ENCODE results near the gene RCAN3.

Gene RCAN3

GRCh38 chr1:24551960-24552571 lies 49.4 kb downstream of the RCAN3 start:
- Histone ChIP-seq H3K27me3 (ENCODE audit: insufficient read depth, low read length) (peaks cover 32% of the 10 kb centered on the region), H3K4me3 (ENCODE audit: low read length) (no peak overlapping the region), H3K4me1 (ENCODE audit: insufficient read depth, low read length) (0 out of 2 replicates have a peak, but pooled peaks cover 11% of the 10 kb centered on the region), H3K27ac (ENCODE audit: low read depth, low read length) (no peak overlapping the region), H3K9ac (ENCODE audit: low read depth, low read length) (no peak overlapping the region), H3K9me3 (ENCODE audit: insufficient read depth, low read depth, low read length) (no peaks in the 10 kb centered on the region), H3K36me3 (ENCODE audit: insufficient read depth, low read length) (no peaks in the 10 kb centered on the region)
- 75% methylated on average over 10 of the region's 10 CpGs for WGBS

GRCh38 chr1:24553931-24554330 lies 51.3 kb downstream of the RCAN3 start:
- Histone ChIP-seq H3K9ac (ENCODE audit: low read depth, low read length) (no peak overlapping the region), H3K9me3 (ENCODE audit: insufficient read depth, low read depth, low read length) (no peaks in the 10 kb centered on the region), H3K27ac (ENCODE audit: low read depth, low read length) (no peak overlapping the region), H3K4me3 (ENCODE audit: low read length) (no peak overlapping the region), H3K36me3 (ENCODE audit: insufficient read depth, low read length) (no peaks in the 10 kb centered on the region), H3K4me1 (ENCODE audit: insufficient read depth, low read length) (peaks cover 11% of the 10 kb centered on the region; the same call in 1 of the 2 replicates), H3K27me3 (ENCODE audit: insufficient read depth, low read length) (peaks cover 46% of the 10 kb centered on the region)
- 86% methylated on average over 3 of the region's 3 CpGs for WGBS

- no peak overlapping the region for H3K4me3 ChIP-seq (ENCODE audit: low read length)
- WGBS = 89% methylated on average over 4 of the region's 4 CpGs
- peaks cover 11% of the 10 kb centered on the region; the same call in 1 of the 2 replicates for H3K4me1 ChIP-seq (ENCODE audit: insufficient read depth, low read length)
- no peaks in the 10 kb centered on the region for H3K9me3 ChIP-seq (ENCODE audit: insufficient read depth, low read depth, low read length)
- no peak overlapping the region for H3K27ac ChIP-seq (ENCODE audit: low read depth, low read length)
- H3K9ac ChIP-seq (ENCODE audit: low read depth, low read length) = no peak overlapping the region
- H3K36me3 ChIP-seq (ENCODE audit: insufficient read depth, low read length) = no peaks in the 10 kb centered on the region
- peaks cover 46% of the 10 kb centered on the region for H3K27me3 ChIP-seq (ENCODE audit: insufficient read depth, low read length)
These were observed 52.1 kb downstream of the RCAN3 start for GRCh38 chr1:24554714-24555113.

GRCh38 chr1:24555591-24556413 lies 53.2 kb downstream of the RCAN3 start, which contains the start of gene NCMAP:
Gene NCMAP (plus strand): TSS chr1:24556087. CDS start chr1:24595431, 39,344 bp downstream.
- Histone ChIP-seq H3K36me3 (ENCODE audit: insufficient read depth, low read length) (no peaks in the 10 kb centered on the region), H3K27ac (ENCODE audit: low read depth, low read length) (no peak within 1 kb of the TSS), H3K9ac (ENCODE audit: low read depth, low read length) (no peak within 1 kb of the TSS), H3K27me3 (ENCODE audit: insufficient read depth, low read length) (peaks cover 46% of the 10 kb centered on the region), H3K9me3 (ENCODE audit: insufficient read depth, low read depth, low read length) (no peaks in the 10 kb centered on the region), H3K4me3 (ENCODE audit: low read length) (peak within 1 kb of the TSS; percentile 51), H3K4me1 (ENCODE audit: insufficient read depth, low read length) (peaks cover 11% of the 10 kb centered on the region; the same call in 1 of the 2 replicates)
- 1% methylated on average over 59 of the region's 61 CpGs for WGBS

- no peaks in the 10 kb centered on the region for H3K9me3 ChIP-seq (ENCODE audit: insufficient read depth, low read depth, low read length)
- no peak overlapping the region for H3K27ac ChIP-seq (ENCODE audit: low read depth, low read length)
- 63% methylated on average over 17 of the region's 19 CpGs for WGBS
- H3K4me1 ChIP-seq (ENCODE audit: insufficient read depth, low read length) = peaks cover 11% of the 10 kb centered on the region; the same call in 1 of the 2 replicates
- no peak overlapping the region for H3K9ac ChIP-seq (ENCODE audit: low read depth, low read length)
- no peaks in the 10 kb centered on the region for H3K36me3 ChIP-seq (ENCODE audit: insufficient read depth, low read length)
- peak overlapping the region; percentile 51 for H3K4me3 ChIP-seq (ENCODE audit: low read length)
- peaks cover 46% of the 10 kb centered on the region for H3K27me3 ChIP-seq (ENCODE audit: insufficient read depth, low read length)
These were observed 53.8 kb downstream of the RCAN3 start for GRCh38 chr1:24556414-24556795.

DNA sequence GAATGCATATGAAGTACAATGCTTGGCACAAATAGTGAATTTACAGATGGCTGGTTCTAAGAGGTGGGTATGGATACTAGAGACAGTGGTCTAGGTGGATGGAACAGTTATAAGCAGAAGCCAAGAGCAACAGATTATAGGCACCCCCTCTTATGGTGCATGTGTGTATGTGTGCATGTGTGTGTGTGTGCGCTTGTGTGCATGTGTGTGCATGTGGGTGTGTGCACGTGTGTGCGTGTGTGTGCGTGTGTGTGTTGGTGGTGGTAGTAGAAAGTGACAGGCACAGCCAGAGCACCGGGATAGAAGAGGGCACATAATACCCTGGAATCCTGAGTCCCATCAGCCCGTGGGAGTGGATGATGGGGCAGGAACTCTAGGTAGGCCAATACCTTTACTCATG lies 54.6 kb downstream of the RCAN3 start:
- Histone ChIP-seq H3K27me3 (ENCODE audit: insufficient read depth, low read length) (peaks cover 46% of the 10 kb centered on the region), H3K36me3 (ENCODE audit: insufficient read depth, low read length) (no peaks in the 10 kb centered on the region), H3K27ac (ENCODE audit: low read depth, low read length) (no peak overlapping the region), H3K4me3 (ENCODE audit: low read length) (no peak overlapping the region), H3K9me3 (ENCODE audit: insufficient read depth, low read depth, low read length) (no peaks in the 10 kb centered on the region), H3K4me1 (ENCODE audit: insufficient read depth, low read length) (peaks cover 8% of the 10 kb centered on the region; the same call in 1 of the 2 replicates), H3K9ac (ENCODE audit: low read depth, low read length) (no peak overlapping the region)
- whole genome bisulfite sequencing = 90% methylated on average over 6 of the region's 6 CpGs

DNA sequence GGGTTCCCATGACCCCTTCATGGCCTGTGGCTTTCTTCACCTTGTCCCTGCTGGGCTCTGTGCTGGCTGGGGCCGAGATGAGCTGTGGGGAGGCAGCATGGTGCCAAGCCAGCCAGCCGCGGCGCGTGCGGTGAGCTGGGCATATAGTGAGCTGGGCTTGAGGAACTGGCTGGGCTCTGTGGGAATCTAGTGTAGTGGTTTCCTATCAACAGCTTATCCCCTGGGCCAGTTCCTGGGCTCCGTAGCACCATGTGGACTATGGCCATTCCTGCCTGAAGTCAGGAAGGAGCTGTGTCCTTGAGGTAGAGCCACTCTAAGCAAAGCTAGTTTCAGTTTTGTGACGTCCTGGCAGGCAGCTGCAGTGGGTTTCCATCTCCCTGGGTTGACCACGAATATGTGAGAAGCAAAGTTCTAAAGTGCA lies 55.1 kb downstream of the RCAN3 start:
- H3K4me1 ChIP-seq (ENCODE audit: insufficient read depth, low read length) = peaks cover 6% of the 10 kb centered on the region
- WGBS = 91% methylated on average over 9 of the region's 9 CpGs
- H3K27me3 ChIP-seq (ENCODE audit: insufficient read depth, low read length) = peaks cover 46% of the 10 kb centered on the region
- H3K27ac ChIP-seq (ENCODE audit: low read depth, low read length) = no peak overlapping the region
- H3K9ac ChIP-seq (ENCODE audit: low read depth, low read length) = no peak overlapping the region
- H3K9me3 ChIP-seq (ENCODE audit: insufficient read depth, low read depth, low read length) = no peaks in the 10 kb centered on the region
- H3K36me3 ChIP-seq (ENCODE audit: insufficient read depth, low read length) = no peaks in the 10 kb centered on the region
- no peak overlapping the region for H3K4me3 ChIP-seq (ENCODE audit: low read length)

DNA sequence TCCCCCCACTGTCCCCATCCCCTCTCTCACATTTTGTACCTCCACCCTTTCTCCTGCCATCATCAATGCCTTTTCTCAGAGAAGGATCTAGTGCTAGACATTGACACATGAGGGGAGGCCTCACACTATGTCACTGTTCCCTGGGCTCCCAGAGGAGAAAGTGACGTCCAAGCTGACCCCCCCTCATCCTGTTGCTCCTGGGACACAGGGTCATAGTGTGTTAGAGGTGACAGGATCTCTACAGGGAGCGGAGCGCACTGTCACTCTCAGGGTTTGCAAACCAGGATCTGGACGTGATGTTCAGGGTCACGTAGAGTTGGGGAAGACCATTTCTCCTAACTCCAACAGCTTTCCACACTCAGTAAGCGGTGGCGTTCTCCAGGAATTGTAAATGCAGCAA lies 55.8 kb downstream of the RCAN3 start:
- Histone ChIP-seq H3K27me3 (ENCODE audit: insufficient read depth, low read length) (peaks cover 46% of the 10 kb centered on the region), H3K9me3 (ENCODE audit: insufficient read depth, low read depth, low read length) (no peaks in the 10 kb centered on the region), H3K4me3 (ENCODE audit: low read length) (no peak overlapping the region), H3K27ac (ENCODE audit: low read depth, low read length) (no peak overlapping the region), H3K9ac (ENCODE audit: low read depth, low read length) (no peak overlapping the region), H3K36me3 (ENCODE audit: insufficient read depth, low read length) (no peaks in the 10 kb centered on the region), H3K4me1 (ENCODE audit: insufficient read depth, low read length) (peaks cover 6% of the 10 kb centered on the region)
- 92% methylated on average over 7 of the region's 7 CpGs for WGBS

DNA sequence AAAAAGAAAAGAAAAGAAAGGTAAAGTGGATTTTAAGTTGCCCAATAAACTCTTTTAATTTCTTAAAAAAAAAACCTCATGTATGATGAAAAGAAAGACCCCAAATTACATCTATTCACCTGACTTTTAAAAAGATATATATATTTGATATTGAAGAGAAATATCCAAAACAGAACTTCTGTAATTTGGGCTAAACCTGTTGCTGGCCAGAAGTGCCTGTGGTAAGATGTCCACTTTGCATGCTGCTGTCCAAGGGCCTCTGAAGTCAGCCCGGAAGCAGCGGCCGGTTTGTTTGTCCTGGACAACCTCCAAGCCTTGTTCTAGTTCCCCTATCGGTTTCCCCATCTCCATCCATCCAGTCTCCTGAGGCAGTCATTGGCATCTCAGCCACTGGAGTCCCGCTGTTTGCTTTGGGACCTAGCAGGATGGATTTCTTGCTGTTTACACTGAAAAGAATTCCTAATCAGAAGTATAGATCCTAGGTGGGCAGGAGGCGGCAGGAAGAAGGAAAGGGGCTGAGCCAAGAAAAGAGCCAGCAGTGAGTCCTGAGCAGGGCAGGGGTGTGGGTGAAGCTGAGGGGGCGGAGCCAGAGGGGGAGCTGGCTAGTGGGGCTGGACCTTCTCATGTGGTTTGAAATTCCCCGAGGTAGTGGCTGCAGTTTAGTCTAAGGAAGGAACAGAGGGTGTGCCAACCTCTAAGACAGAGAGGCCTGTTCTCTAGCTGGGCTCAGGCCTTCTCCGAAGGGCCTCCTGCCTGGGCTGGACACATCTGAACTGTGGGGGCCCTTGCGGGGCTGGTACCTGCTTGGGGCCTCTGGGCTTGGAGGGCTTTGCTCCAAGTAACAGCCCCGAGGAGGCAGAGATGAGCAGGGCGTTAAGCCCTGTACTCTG lies 56.5 kb downstream of the RCAN3 start:
- no peak overlapping the region for H3K9ac ChIP-seq (ENCODE audit: low read depth, low read length)
- no peak overlapping the region for H3K27ac ChIP-seq (ENCODE audit: low read depth, low read length)
- peaks cover 42% of the 10 kb centered on the region for H3K27me3 ChIP-seq (ENCODE audit: insufficient read depth, low read length)
- 82% methylated on average over 12 of the region's 12 CpGs for WGBS
- no peaks in the 10 kb centered on the region for H3K36me3 ChIP-seq (ENCODE audit: insufficient read depth, low read length)
- H3K4me1 ChIP-seq (ENCODE audit: insufficient read depth, low read length) = peaks cover 6% of the 10 kb centered on the region
- no peak overlapping the region for H3K4me3 ChIP-seq (ENCODE audit: low read length)
- no peaks in the 10 kb centered on the region for H3K9me3 ChIP-seq (ENCODE audit: insufficient read depth, low read depth, low read length)

DNA sequence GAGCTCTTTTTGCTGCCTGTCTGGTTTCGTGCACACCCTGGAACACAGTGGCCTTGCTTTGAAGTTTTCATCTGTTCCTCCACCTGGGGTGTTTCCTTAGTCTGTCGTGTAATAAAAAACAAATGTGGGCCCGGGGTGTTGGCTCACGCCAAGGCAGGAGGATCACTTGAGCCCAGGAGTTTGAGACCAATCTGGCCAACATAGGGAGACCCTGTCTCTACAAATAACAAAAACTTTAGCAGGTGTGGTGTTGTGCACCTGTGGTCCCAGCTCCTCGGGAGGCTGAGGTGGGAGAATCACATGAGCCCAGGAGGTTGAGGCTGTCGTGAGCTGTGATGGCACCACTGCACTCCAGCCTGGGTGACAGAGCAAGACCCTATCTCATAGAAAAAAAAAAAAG lies 57.7 kb downstream of the RCAN3 start:
- no peaks in the 10 kb centered on the region for H3K36me3 ChIP-seq (ENCODE audit: insufficient read depth, low read length)
- H3K4me1 ChIP-seq (ENCODE audit: insufficient read depth, low read length) = peaks cover 3% of the 10 kb centered on the region
- no peak overlapping the region for H3K4me3 ChIP-seq (ENCODE audit: low read length)
- no peaks in the 10 kb centered on the region for H3K9me3 ChIP-seq (ENCODE audit: insufficient read depth, low read depth, low read length)
- WGBS = 94% methylated on average over 6 of the region's 6 CpGs
- no peak overlapping the region for H3K27ac ChIP-seq (ENCODE audit: low read depth, low read length)
- peaks cover 30% of the 10 kb centered on the region for H3K27me3 ChIP-seq (ENCODE audit: insufficient read depth, low read length)
- H3K9ac ChIP-seq (ENCODE audit: low read depth, low read length) = no peak overlapping the region

DNA sequence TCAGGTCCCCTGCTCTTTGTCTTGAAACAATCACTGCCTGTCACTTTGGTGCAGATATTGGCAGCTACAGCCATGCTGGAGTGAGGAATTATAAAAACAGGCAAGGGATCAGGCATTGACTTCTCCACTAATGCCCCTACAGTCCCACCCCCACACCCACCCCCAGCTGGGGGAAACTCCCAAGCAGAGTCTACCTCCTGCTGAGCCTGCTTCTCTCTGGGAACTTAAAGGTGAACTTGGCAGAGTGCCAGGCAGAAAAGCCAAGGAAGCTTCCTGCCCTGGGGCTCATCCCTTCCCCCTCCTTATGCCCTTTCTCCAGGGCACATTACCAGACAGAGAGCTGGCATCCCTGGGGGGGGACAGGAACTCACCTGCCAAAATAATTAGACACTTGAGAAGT lies 60.0 kb downstream of the RCAN3 start:
- Histone ChIP-seq H3K9ac (ENCODE audit: low read depth, low read length) (no peak overlapping the region), H3K9me3 (ENCODE audit: insufficient read depth, low read depth, low read length) (no peaks in the 10 kb centered on the region), H3K4me1 (ENCODE audit: insufficient read depth, low read length) (peaks cover 11% of the 10 kb centered on the region), H3K27ac (ENCODE audit: low read depth, low read length) (no peak overlapping the region), H3K4me3 (ENCODE audit: low read length) (no peak overlapping the region), H3K36me3 (ENCODE audit: insufficient read depth, low read length) (no peaks in the 10 kb centered on the region), H3K27me3 (ENCODE audit: insufficient read depth, low read length) (peaks cover 8% of the 10 kb centered on the region)

Data from HUES64 (cell line).